NCI-H1105 (cell line): ENCODE data around the gene CADM3.

Experiments used
- DNase-seq: peaks from one replicate; lab custom pipeline; 2025; lab: John Stamatoyannopoulos, UW

Gene CADM3

DNA sequence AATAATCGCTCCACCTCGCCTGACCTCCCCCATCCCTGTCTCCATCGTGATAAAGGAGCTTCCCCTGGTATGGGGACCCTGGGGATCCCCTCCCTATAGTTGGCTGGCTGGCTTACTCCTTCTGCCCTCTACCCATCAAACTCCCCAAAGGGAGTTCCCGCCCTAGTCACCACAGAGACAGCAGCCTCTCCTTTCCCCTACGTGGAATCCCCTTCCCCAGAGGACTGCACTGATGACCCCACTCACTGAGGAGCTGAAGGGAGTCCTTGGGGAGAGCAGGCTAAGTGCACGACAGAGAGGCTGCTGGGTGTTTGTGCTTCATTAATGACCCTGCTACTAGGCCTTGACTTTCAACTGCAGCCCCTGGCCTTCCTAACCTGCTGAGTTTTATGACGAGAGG lies 1.9 kb downstream of the CADM3 start:
- DNase-seq, result no peak

DNA sequence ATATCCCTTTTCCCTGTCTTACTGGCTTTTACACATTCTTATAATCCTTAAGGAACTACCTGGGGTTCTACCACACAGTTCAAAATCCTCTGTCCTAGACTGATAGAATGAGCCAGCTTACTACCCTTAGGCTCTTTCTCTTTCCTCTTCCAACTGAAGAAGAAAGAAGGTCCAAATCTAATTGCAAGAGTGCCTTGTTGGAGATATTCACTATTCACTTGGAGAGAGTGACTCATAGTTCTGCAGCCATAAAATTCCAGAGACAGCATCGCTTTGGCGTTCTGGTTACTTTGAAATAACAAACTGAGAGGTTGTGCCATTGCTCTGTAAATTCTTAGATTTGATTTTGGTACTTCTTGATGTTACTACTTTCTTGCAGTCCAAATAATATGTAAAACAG lies 4.2 kb downstream of the CADM3 start:
- no peak for DNase-seq

- DNase-seq, result no peak
Observed at GRCh38 chr1:159177272-159177907, 6.0 kb downstream of the CADM3 start.

DNA sequence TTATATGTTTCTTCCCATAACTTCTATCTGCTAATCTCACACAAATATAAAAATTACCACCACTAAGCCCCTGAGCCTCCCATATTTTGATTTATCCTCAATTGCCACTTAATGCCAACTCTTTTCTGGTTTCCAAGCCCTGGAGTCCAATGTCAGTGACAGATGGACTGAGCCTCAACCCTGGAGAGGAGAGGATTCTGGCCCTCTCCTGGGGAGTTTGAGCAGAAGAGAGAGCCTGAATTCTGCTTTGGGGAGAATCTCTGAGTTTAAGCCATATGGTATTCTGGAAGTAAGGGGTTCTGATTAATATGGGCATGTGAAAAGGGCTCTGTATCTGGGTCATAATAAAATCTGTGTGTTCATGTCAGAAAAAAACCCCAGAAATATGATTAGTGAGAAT lies 8.5 kb downstream of the CADM3 start:
- no peak for DNase-seq

DNA sequence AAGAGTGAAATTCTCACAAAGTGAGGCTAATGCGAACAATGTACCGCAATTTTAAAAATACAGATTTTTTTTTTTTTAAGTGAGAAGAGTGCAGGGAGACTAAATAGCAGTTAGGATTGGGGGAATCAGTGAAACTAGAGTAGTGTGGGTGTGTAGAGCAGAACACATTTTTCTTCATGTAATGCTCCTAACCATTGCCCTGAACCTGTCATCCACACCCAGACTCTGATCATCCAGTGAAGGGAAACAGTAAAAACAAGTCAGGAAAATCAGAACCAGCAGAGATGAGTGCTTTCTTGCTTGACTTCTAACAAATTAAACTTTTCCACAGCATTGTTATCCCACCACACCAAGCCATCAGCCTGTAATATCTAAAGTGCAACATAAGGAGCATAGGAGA lies 9.1 kb downstream of the CADM3 start:
- no peak for DNase-seq

DNA sequence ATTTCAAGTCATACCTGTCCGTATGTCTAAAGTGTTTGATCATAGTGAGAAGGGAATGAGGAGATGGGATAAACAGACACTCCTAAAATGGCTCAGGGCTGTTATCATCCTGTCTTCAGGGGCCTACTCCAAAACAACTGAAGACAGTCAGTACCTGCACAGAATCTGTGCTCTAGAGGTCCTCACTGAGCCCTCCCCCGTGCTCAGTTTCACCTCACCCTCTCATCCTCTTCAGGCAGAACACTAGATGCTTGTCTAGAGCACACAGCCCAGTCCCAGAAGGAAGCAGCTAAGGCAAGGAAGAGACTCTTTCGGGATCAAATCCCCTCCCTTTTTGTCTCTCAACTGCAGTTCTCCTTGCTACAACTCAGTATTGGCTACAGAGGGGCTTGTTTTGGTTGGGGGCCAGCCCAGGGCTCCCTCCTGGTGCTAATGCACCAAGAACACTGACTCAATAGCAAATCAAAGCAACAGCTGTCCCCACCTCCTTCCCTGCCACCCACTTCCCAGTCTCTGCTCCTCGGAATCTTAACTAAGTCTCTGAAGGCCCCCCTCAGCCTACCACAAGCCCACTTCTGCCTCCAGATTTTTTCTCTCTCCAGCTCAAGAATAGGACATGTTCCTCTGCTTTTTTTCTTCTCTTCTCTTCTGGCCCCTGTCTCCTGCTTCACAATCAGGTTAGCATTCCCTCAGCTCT lies 10.1 kb downstream of the CADM3 start:
- no peak for DNase-seq

GRCh38 chr1:159184201-159184600 lies 12.8 kb downstream of the CADM3 start:
- DNase-seq, result no peak

DNA sequence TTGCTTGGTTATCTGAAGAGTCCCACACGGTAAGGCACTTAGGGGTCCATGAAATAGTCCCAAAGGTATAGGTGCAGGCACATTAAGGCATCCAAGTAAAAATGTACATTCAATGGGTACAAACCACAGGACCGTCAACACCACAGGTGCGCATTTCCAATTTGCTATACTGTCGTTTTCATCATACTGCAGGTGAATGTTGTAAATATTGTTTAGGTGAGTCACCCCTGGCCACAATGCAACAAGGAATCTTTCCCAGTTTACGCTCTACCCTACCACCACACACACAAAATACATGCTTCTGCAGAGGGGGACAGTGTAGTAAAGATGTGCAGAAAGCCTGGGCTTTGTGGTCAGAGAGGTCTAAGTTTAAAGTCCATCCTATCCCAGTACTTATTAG lies 13.7 kb downstream of the CADM3 start:
- DNase-seq, result no peak

DNA sequence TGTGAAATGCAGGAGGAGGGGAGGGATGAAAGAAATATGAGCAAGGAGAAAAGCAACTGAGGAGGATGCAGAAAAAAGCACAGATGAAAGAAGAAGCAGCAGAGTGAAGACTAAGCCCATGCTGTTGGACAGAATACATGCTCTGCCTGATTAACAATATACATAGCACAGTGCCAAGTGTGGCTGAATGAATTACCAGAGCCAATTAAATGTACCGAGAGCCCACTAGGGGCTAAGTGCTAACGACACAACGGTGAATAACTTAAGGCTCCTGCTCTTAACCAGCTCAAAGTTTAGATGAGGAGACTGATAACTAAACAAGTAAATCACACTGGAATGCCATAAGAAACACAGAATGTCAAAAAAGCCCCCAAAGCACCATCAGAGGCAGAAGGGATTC lies 15.6 kb downstream of the CADM3 start:
- DNase-seq, result peak; percentile 2

DNA sequence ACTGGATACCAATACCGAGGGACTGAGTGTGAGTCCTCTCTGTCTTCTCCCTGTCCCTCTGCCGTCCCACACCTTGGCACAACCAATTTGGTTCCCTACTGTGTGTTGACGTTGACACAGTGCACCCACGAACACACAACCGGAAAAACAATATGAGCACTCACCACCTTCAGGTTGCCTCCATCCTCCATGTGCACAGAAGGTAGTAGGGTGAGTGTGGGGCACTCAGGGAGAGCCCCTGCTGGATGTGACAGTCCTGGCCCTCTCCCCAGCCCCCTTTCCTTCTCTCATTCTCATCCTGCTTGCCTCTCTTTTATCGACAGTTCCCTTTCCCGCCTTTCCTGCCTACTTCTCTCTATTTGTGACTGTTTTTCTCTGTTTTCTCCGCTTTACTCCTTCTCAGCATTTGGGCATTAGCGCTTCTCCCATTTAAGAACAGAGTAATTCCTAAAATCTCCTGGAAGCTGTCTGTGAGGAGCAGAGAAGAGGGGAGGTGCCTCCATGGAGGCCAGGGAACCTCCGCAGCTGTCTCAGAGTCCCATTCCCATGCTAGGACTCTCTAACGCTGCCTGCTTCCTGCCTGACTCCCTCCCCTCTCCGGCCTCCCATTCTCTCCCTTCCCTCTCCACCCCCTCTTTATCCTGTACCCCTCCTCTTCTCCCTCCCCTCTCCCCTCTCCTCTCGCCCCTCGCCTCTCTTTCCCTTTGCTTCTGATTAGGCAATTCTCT lies 16.4 kb downstream of the CADM3 start:
- peak; percentile 38 for DNase-seq

GRCh38 chr1:159188375-159188788 lies 17.0 kb downstream of the CADM3 start:
- DNase-seq, result peak; percentile 83

- DNase-seq, result no peak
Observed at GRCh38 chr1:159190441-159190840, 19.0 kb downstream of the CADM3 start.

- DNase-seq, result no peak
Observed at GRCh38 chr1:159196543-159196942, 25.1 kb downstream of the CADM3 start.

- DNase-seq, result peak; percentile 69
Observed at GRCh38 chr1:159197561-159198557, 26.4 kb downstream of the CADM3 start.

GRCh38 chr1:159199901-159200300 lies 28.5 kb downstream of the CADM3 start:
- no peak for DNase-seq

DNA sequence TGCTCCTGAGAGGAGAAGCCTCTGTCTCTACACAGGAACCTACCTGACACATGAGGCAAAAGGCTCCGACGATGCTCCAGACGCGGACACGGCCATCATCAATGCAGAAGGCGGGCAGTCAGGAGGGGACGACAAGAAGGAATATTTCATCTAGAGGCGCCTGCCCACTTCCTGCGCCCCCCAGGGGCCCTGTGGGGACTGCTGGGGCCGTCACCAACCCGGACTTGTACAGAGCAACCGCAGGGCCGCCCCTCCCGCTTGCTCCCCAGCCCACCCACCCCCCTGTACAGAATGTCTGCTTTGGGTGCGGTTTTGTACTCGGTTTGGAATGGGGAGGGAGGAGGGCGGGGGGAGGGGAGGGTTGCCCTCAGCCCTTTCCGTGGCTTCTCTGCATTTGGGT lies 29.4 kb downstream of the CADM3 start:
- no peak for DNase-seq

GRCh38 chr1:159201642-159202041 lies 30.2 kb downstream of the CADM3 start:
- DNase-seq, result no peak

DNA sequence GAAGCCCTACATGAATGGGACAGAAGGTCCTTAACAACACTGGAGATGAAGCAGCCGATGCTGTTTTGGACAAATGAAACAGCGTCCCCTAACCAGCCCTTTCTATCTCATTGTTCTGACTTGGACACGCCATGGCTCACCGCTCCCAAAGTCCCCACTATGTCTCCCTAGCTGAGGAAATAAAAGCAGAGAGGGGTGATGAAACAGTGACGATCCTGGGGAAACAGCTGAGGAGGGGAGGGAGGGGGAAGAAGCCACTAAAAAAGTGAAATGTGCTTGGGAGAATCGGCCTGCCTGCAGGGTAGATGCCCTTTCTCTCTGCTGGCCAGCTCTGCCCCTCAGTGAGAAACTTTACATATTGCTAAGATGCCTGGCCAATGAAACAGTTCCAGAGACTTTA lies 32.2 kb downstream of the CADM3 start:
- DNase-seq, result no peak

- DNase-seq, result no peak
Observed at GRCh38 chr1:159204161-159205141, 33.0 kb downstream of the CADM3 start, which contains the start of gene ACKR1. Gene ACKR1 (plus strand): TSS chr1:159204875. CDS start chr1:159204960, 85 bp downstream.

DNA sequence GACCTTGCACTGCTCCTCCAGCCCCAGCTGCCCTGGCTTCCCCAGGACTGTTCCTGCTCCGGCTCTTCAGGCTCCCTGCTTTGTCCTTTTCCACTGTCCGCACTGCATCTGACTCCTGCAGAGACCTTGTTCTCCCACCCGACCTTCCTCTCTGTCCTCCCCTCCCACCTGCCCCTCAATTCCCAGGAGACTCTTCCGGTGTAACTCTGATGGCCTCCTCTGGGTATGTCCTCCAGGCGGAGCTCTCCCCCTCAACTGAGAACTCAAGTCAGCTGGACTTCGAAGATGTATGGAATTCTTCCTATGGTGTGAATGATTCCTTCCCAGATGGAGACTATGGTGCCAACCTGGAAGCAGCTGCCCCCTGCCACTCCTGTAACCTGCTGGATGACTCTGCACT lies 33.8 kb downstream of the CADM3 start:
- no peak for DNase-seq

- no peak for DNase-seq
Observed at GRCh38 chr1:159206110-159206509, 34.7 kb downstream of the CADM3 start.
